ENCODE measurements around the gene HOXB9. TPM values are rescaled to one million over a fixed set of nuclear protein-coding genes. Genes with fewer than 3 reads are reported as not detected.

HOXB9 gene
- total and polyA plus RNA-seq, 2 experiments from 2014 or later = not detected

- peaks cover 13% of the 10 kb centered on the region for H3K4me1 Mint-ChIP-seq
- DNase-seq (ENCODE audit: low spot score) (peak; percentile 7), ATAC-seq (no peak)
- TF ChIP-seq EZH2 (IDR thresholded peaks at IDR 0.05; ENCODE audit: low read depth, unreplicated experiment) (peak; percentile 78), NANOG (IDR thresholded peaks at IDR 0.05; ENCODE audit: borderline replicate concordance) (no peak)
- H3K4me1 ChIP-seq (ENCODE audit: insufficient read depth) = peaks cover 34% of the 10 kb centered on the region
- no peak overlapping the region for H3K27ac ChIP-seq (ENCODE audit: low read depth)
- H3K27me3 ChIP-seq (ENCODE audit: insufficient read depth) = peaks cover 100% of the 10 kb centered on the region
- no peaks in the 10 kb centered on the region for H3K79me2 ChIP-seq (replicated peaks; ENCODE audit: insufficient read depth)
- no peaks in the 10 kb centered on the region for H3K9me2 ChIP-seq (ENCODE audit: insufficient read depth)
- no peaks in the 10 kb centered on the region for H3K36me3 ChIP-seq (ENCODE audit: insufficient read depth)
- H4K20me1 ChIP-seq (replicated peaks; ENCODE audit: insufficient read depth) = peaks cover 75% of the 10 kb centered on the region
- no peak overlapping the region for H3K4me3 Mint-ChIP-seq
- H3K27ac Mint-ChIP-seq = no peak overlapping the region
- no peak overlapping the region for H3K4me3 ChIP-seq
- no peaks in the 10 kb centered on the region; the same call in 2 of the 3 replicates for H3K9me3 Mint-ChIP-seq
- H3K27me3 Mint-ChIP-seq (ENCODE audit: insufficient read depth, low read depth, poor library complexity) = peaks cover 100% of the 10 kb centered on the region
- peaks cover 46% of the 10 kb centered on the region for H3F3A ChIP-seq (replicated peaks; ENCODE audit: low read depth)
- no peaks in the 10 kb centered on the region for H3K36me3 Mint-ChIP-seq (ENCODE audit: low read depth)
- no peak overlapping the region for H3K4me2 ChIP-seq
- no peak overlapping the region for H2AFZ ChIP-seq
These were observed 5.0 kb upstream of the HOXB9 start for GRCh38 chr17:48630925-48631692.

- Histone ChIP-seq H3K4me1 (ENCODE audit: insufficient read depth) (peaks cover 34% of the 10 kb centered on the region), H3K9me2 (ENCODE audit: insufficient read depth) (no peaks in the 10 kb centered on the region), H3K4me2 (no peak overlapping the region), H3K27ac (ENCODE audit: low read depth) (no peak overlapping the region), H2AFZ (no peak overlapping the region), H3K4me3 (no peak overlapping the region), H3F3A (replicated peaks; ENCODE audit: low read depth) (peaks cover 44% of the 10 kb centered on the region), H3K79me2 (replicated peaks; ENCODE audit: insufficient read depth) (no peaks in the 10 kb centered on the region), H3K36me3 (ENCODE audit: insufficient read depth) (no peaks in the 10 kb centered on the region), H4K20me1 (replicated peaks; ENCODE audit: insufficient read depth) (peaks cover 67% of the 10 kb centered on the region), H3K27me3 (ENCODE audit: insufficient read depth) (peaks cover 100% of the 10 kb centered on the region)
- no peak for ATAC-seq
- Mint-ChIP-seq H3K4me1 (peaks cover 13% of the 10 kb centered on the region), H3K36me3 (ENCODE audit: low read depth) (no peaks in the 10 kb centered on the region), H3K9me3 (no peaks in the 10 kb centered on the region; the same call in 1 of the 3 replicates), H3K27ac (no peak overlapping the region), H3K27me3 (ENCODE audit: insufficient read depth, low read depth, poor library complexity) (peaks cover 99% of the 10 kb centered on the region), H3K4me3 (no peak overlapping the region)
- DNase-seq (ENCODE audit: low spot score) = no peak
- TF ChIP-seq ZNF114 (CRISPR knock-in tag; IDR thresholded peaks at IDR 0.05) = no peak
- TF ChIP-seq JUNB (IDR thresholded peaks at IDR 0.05; ENCODE audit: unreplicated experiment) = no peak
- peak; percentile 88 for TF ChIP-seq EZH2 (IDR thresholded peaks at IDR 0.05; ENCODE audit: low read depth, unreplicated experiment)
These were observed 4.1 kb upstream of the HOXB9 start for GRCh38 chr17:48630009-48630924.

- Histone ChIP-seq H4K20me1 (replicated peaks; ENCODE audit: insufficient read depth) (peaks cover 58% of the 10 kb centered on the region), H2AFZ (no peak overlapping the region), H3K4me2 (no peak overlapping the region), H3K36me3 (ENCODE audit: insufficient read depth) (no peaks in the 10 kb centered on the region), H3K4me3 (no peak overlapping the region), H3K4me1 (ENCODE audit: insufficient read depth) (peaks cover 38% of the 10 kb centered on the region), H3K79me2 (replicated peaks; ENCODE audit: insufficient read depth) (no peaks in the 10 kb centered on the region), H3F3A (replicated peaks; ENCODE audit: low read depth) (peaks cover 43% of the 10 kb centered on the region), H3K27ac (ENCODE audit: low read depth) (no peak overlapping the region), H3K9me2 (ENCODE audit: insufficient read depth) (no peaks in the 10 kb centered on the region), H3K27me3 (ENCODE audit: insufficient read depth) (peaks cover 100% of the 10 kb centered on the region)
- H3K27ac Mint-ChIP-seq = no peak overlapping the region
- ATAC-seq = no peak
- no peak overlapping the region for H3K4me3 Mint-ChIP-seq
- peaks cover 13% of the 10 kb centered on the region for H3K4me1 Mint-ChIP-seq
- H3K36me3 Mint-ChIP-seq (ENCODE audit: low read depth) = no peaks in the 10 kb centered on the region
- DNase-seq (ENCODE audit: low spot score) = no peak
- peak; percentile 83 for TF ChIP-seq EZH2 (IDR thresholded peaks at IDR 0.05; ENCODE audit: low read depth, unreplicated experiment)
- TF ChIP-seq, protein P1, sequence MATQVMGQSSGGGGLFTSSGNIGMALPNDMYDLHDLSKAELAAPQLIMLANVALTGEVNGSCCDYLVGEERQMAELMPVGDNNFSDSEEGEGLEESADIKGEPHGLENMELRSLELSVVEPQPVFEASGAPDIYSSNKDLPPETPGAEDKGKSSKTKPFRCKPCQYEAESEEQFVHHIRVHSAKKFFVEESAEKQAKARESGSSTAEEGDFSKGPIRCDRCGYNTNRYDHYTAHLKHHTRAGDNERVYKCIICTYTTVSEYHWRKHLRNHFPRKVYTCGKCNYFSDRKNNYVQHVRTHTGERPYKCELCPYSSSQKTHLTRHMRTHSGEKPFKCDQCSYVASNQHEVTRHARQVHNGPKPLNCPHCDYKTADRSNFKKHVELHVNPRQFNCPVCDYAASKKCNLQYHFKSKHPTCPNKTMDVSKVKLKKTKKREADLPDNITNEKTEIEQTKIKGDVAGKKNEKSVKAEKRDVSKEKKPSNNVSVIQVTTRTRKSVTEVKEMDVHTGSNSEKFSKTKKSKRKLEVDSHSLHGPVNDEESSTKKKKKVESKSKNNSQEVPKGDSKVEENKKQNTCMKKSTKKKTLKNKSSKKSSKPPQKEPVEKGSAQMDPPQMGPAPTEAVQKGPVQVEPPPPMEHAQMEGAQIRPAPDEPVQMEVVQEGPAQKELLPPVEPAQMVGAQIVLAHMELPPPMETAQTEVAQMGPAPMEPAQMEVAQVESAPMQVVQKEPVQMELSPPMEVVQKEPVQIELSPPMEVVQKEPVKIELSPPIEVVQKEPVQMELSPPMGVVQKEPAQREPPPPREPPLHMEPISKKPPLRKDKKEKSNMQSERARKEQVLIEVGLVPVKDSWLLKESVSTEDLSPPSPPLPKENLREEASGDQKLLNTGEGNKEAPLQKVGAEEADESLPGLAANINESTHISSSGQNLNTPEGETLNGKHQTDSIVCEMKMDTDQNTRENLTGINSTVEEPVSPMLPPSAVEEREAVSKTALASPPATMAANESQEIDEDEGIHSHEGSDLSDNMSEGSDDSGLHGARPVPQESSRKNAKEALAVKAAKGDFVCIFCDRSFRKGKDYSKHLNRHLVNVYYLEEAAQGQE (IDR thresholded peaks at IDR 0.05; ENCODE audit: unreplicated experiment) = no peak
- TF ChIP-seq STAT1 (IDR thresholded peaks at IDR 0.05; ENCODE audit: unreplicated experiment) = no peak
- TF ChIP-seq CTCF (conservative IDR thresholded peaks at IDR 0.05; ENCODE audit: low read depth in 2 of 2) = no peak
- peaks cover 97% of the 10 kb centered on the region for H3K27me3 Mint-ChIP-seq (ENCODE audit: insufficient read depth, low read depth, poor library complexity)
- H3K9me3 Mint-ChIP-seq = no peaks in the 10 kb centered on the region; the same call in 1 of the 3 replicates
These were observed 3.2 kb upstream of the HOXB9 start for GRCh38 chr17:48629411-48629759.
